ENCODE results near the gene FOLR1. TPM values are rescaled to one million over a fixed set of nuclear protein-coding genes. Genes with fewer than 3 reads are reported as not detected.

The FOLR1 gene
- total and polyA plus RNA-seq, 10 of the 15 experiments (the other 5 are each of a cell fraction or from before 2014, with no cell fraction given): not detected

DNA sequence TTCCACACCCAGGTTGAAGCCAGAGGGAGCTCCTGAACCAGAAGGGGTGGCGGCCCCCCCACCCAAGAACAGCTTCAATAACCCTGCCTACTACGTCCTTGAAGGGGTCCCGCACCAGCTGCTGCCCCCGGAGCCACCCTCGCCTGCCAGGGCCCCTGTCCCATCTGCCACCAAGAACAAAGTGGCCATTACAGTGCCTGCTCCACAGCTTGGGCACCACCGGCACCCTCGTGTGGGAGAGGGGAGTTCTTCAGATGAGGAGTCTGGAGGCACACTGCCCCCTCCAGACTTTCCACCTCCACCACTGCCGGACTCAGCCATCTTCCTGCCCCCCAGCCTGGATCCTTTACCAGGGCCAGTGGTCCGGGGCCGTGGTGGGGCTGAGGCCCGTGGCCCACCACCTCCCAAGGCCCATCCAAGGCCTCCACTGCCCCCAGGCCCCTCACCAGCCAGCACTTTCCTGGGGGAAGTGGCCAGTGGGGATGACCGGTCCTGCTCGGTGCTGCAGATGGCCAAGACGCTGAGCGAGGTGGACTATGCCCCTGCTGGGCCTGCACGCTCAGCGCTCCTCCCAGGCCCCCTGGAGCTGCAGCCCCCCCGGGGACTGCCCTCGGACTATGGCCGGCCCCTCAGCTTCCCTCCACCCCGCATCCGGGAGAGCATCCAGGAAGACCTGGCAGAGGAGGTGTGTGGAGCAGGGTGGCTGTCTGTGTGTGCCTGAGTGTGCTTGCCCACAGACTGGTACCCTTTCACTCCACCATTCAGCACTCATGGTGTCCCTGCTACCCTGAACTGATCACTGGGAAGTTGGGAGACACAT, 45.4 kb downstream of the FOLR1 start:
- ATAC-seq (no peak), DNase-seq (ENCODE audit: low read depth, low spot score) (no peak), FAIRE-seq (no peak)
- ChIA-PET RAD21 (ENCODE audit: unreplicated experiment) (interaction anchor here (0.6 to 2.0 kb wide), 5 partner anchors 12 to 208 kb away, joined by 3 to 6 read pairs (median 3); partner anchors contain the start of gene INPPL1), SMC1A (ENCODE audit: uncharacterized antibody, unreplicated experiment) (interaction anchor here (0.7 to 1.6 kb wide), 6 partner anchors 12 to 177 kb away, joined by 3 to 8 read pairs (median 6); partner anchors contain the start of gene INPPL1), CTCF (interaction anchor here (0.5 to 2.0 kb wide), 15 partner anchors 10 to 212 kb away, joined by 3 to 9 read pairs (median 5); partner anchors contain the start of gene CLPB), POLR2A (no interaction called here)
- Histone ChIP-seq H3K27ac (ENCODE audit: control insufficient read depth, insufficient read depth) (no peak overlapping the region), H2AFZ (ENCODE audit: control insufficient read depth, low read depth, low read length) (no peak overlapping the region), H3K9me3 (replicated peaks; ENCODE audit: control insufficient read depth, insufficient read depth, low read length) (no peaks in the 10 kb centered on the region), H3K9ac (ENCODE audit: control insufficient read depth, insufficient read depth, low read length) (no peak overlapping the region), H3K4me2 (ENCODE audit: control insufficient read depth, insufficient read depth) (no peak overlapping the region), H3K79me2 (ENCODE audit: control insufficient read depth, insufficient read depth, low read length) (no peaks in the 10 kb centered on the region), H3K4me3 (no peak overlapping the region), H3K27me3 (replicated peaks in 1 of 2; ENCODE audit: control insufficient read depth in 2 of 2, insufficient read depth in 2 of 2, low read length in 1 of 2) (peaks cover 5 to 11% of the 10 kb centered on the region in 2 experiments; a peak in 3 of 4 replicates), H3K4me1 (ENCODE audit: control insufficient read depth, insufficient read depth, low read length) (peaks cover 4% of the 10 kb centered on the region), H4K20me1 (ENCODE audit: control insufficient read depth, insufficient read depth) (no peaks in the 10 kb centered on the region; the same call in 1 of the 2 replicates), H3K36me3 (ENCODE audit: control insufficient read depth in 2 of 2, insufficient read depth in 2 of 2, low read length in 1 of 2) (peaks cover 5 to 11% of the 10 kb centered on the region in 2 experiments; a peak in 3 of 4 replicates)
- WGBS (ENCODE audit: insufficient coverage, insufficient replicate concordance, low lambda C conversion rate, missing lambda C conversion rate): 89% methylated on average over 22 of the region's 22 CpGs
- no peak for TF ChIP-seq DPF2 (IDR thresholded peaks at IDR 0.05)
- TF ChIP-seq RAD51 (IDR thresholded peaks at IDR 0.05): no peak
- no peak for TF ChIP-seq NRF1 (conservative IDR thresholded peaks at IDR 0.05; ENCODE audit: low read depth, low read length)
- TF ChIP-seq EP300 (IDR thresholded peaks at IDR 0.05; ENCODE audit: borderline replicate concordance in 1 of 2, control insufficient read depth in 1 of 2, low read depth in 2 of 2, low read length in 2 of 2): no peak
- TF ChIP-seq, protein P1, sequence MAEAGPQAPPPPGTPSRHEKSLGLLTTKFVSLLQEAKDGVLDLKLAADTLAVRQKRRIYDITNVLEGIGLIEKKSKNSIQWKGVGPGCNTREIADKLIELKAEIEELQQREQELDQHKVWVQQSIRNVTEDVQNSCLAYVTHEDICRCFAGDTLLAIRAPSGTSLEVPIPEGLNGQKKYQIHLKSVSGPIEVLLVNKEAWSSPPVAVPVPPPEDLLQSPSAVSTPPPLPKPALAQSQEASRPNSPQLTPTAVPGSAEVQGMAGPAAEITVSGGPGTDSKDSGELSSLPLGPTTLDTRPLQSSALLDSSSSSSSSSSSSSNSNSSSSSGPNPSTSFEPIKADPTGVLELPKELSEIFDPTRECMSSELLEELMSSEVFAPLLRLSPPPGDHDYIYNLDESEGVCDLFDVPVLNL (IDR thresholded peaks at IDR 0.05; ENCODE audit: low read depth, low read length): no peak
- TF ChIP-seq, protein P2, sequence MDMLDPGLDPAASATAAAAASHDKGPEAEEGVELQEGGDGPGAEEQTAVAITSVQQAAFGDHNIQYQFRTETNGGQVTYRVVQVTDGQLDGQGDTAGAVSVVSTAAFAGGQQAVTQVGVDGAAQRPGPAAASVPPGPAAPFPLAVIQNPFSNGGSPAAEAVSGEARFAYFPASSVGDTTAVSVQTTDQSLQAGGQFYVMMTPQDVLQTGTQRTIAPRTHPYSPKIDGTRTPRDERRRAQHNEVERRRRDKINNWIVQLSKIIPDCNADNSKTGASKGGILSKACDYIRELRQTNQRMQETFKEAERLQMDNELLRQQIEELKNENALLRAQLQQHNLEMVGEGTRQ (IDR thresholded peaks at IDR 0.05; ENCODE audit: borderline replicate concordance, low read depth, low read length): no peak
- in situ Hi-C loops (cut with MboI): no loop called here
- no TSS peak for BruUV-seq (replicated peaks)
- intact Hi-C loops (cut with micrococcal nuclease; ENCODE audit: unreplicated experiment): loop anchor here (5.0 kb wide), 1 partner anchor 175 kb away; no protein-coding TSS in a partner anchor
